ENCODE results near the gene GLCE.

GRCh38 chr15:69314736-69315135 is 154.3 kb downstream of the GLCE start:
- TF ChIP-seq SMAD4 (CRISPR knock-in tag; conservative IDR thresholded peaks at IDR 0.05) (no peak), PHF8 (IDR thresholded peaks at IDR 0.05; ENCODE audit: borderline replicate concordance, low read length) (no peak), MAFF (IDR thresholded peaks at IDR 0.05; ENCODE audit: low read length) (no peak), ELF4 (CRISPR knock-in tag; IDR thresholded peaks at IDR 0.05) (no peak)
